AG09309 (cell line): ENCODE measurements around the gene FAM174B.

Source experiments
- DNase-seq: peaks from one replicate; pipeline ENCODE4 v3.0.0-alpha.2; 2010; ENCODE audit warnings: low read depth
- H3K4me3 ChIP-seq: 2 replicates; pipeline ENCODE4 v1.5.1; 2011; ENCODE audit warnings: mild to moderate bottlenecking, low read depth, low read length, moderate library complexity; ENCODE audit not compliant: control insufficient read depth
- TF ChIP-seq, protein P1 (sequence below): IDR thresholded peaks from 2 replicates; pipeline ENCODE4 v1.5.1; 2011; ENCODE audit warnings: mild to moderate bottlenecking, low read depth, low read length, inconsistent platforms; ENCODE audit not compliant: insufficient read depth, control insufficient read depth; ENCODE audit errors: missing control alignments

FAM174B gene

DNA sequence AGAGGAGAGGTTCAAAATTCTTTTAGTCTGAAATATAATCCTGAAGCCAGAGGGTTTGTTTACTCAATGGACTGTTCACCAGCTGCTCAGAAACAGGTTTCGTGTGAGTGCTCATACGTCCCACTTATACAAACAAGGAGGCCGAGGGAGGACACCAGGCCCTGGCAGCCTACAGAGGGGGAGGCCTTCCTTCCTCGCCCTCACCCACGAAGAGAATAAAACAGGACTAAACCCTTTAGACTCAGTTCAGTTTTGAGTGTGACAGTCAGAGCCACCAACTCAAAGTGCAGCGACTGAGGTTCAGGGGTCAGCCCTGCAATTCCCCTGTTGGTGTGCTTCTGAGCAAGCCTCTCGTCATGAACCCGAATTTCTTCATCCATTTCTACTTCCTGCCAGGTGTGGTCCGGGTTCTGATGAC, 17.3 kb downstream of the FAM174B start:
- TF ChIP-seq, protein P1, sequence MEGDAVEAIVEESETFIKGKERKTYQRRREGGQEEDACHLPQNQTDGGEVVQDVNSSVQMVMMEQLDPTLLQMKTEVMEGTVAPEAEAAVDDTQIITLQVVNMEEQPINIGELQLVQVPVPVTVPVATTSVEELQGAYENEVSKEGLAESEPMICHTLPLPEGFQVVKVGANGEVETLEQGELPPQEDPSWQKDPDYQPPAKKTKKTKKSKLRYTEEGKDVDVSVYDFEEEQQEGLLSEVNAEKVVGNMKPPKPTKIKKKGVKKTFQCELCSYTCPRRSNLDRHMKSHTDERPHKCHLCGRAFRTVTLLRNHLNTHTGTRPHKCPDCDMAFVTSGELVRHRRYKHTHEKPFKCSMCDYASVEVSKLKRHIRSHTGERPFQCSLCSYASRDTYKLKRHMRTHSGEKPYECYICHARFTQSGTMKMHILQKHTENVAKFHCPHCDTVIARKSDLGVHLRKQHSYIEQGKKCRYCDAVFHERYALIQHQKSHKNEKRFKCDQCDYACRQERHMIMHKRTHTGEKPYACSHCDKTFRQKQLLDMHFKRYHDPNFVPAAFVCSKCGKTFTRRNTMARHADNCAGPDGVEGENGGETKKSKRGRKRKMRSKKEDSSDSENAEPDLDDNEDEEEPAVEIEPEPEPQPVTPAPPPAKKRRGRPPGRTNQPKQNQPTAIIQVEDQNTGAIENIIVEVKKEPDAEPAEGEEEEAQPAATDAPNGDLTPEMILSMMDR, result no peak
- DNase-seq, result no peak

DNA sequence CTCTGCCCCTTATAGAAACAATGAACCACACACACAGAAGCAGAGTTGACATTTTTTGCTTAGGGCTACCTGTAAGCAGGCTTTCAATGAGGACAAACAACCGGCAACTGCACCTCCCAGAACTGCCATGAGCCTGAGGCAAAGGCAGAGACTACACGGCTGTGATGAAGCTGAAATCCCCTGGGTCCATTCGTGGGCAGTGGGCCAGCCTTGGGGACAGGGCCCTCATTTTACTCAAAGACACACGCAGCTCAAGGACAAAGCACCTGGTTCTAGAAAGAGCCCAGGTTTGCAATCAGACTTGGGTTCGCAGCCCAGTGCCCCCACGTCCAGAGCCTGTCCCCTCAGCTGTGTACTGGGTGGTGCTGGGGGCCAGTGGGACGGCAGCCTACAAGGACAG, 17.9 kb downstream of the FAM174B start:
- no peak overlapping the region for H3K4me3 ChIP-seq
- no peak for DNase-seq

More for the DNA sequence above, 17.3 kb downstream of the FAM174B start:
- H3K4me3 ChIP-seq, result no peak overlapping the region

DNA sequence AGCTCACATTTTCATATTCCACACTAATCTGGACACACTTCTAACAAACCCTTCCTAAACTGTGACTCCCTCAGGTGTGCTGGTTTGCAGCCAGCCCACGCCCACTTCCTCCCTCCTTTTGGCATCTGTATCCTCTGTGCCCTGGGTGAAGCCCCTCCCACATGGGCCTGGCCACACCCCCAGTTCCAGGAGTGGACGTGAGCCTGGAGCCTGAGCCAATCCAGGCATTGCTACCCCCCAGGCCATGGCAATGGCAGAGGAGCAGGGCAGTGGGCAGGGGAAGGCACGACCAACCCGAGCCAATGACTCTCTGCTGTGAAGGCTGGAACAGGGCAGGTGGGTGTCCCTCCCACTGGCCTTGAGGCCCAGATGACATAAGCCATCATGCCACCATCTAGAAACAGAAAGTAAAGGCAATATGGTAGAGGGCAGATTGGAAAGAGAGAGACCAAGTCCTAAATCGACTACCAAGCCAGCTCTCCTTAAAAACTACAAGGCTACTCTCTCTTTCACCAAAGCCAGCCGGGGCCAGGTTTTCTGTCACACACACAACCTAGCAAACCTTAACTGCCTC, 18.6 kb downstream of the FAM174B start:
- no peak for DNase-seq
- TF ChIP-seq, protein P1, result no peak
- H3K4me3 ChIP-seq, result no peak overlapping the region

More for the DNA sequence above, 17.9 kb downstream of the FAM174B start:
- TF ChIP-seq, protein P1, result no peak

DNA sequence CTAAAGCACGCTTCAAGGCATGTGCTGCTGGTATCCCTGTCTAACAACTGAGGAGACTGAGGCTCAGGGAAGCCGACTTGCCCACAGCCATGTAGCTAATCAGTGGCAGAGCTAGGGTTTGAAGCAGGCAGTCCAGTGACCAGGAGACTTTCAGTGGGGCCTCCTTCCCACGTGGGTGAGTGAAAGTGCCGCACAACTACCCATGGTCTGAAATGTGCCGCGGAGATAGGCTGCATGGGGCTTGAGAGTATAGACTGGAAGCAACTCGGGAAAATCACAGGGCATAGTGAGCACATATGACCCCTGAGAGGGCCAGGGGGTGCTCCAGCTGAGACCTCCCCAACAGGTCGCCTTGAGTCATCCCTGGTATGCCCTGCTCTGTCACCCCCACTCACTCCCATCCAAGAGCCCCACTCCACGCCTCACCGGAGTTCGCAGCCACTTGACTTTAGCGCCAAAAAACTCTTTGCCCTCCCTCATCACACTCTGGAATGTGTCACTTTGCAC, 19.1 kb downstream of the FAM174B start:
- DNase-seq, result no peak
- H3K4me3 ChIP-seq, result no peak overlapping the region
- TF ChIP-seq, protein P1, result no peak

DNA sequence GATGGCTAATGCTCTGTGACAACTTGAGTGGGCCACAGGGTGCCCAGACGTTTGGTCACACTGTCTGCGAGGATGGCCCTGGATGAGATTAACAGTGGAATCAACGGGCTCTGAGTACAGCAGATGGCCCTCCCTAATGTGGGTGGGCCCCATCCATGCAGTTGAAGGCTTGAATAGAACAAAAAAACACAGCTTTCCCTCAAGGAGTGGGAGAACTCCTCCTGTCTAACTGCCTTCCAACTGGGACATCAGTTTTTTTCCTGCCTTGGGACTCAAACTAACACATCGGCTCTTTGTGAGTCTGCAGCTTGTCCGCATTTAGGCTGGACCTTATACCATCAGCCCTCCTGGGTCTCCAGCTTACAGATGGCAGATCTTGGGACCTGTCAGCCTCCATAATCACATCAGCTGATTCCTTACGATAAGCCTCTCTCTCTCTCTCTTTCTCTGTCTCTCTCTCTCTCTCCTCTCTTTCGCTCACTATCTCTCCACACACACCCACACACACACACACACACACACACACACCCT, 20.8 kb downstream of the FAM174B start:
- TF ChIP-seq, protein P1, result no peak
- DNase-seq, result no peak
- no peak overlapping the region for H3K4me3 ChIP-seq

DNA sequence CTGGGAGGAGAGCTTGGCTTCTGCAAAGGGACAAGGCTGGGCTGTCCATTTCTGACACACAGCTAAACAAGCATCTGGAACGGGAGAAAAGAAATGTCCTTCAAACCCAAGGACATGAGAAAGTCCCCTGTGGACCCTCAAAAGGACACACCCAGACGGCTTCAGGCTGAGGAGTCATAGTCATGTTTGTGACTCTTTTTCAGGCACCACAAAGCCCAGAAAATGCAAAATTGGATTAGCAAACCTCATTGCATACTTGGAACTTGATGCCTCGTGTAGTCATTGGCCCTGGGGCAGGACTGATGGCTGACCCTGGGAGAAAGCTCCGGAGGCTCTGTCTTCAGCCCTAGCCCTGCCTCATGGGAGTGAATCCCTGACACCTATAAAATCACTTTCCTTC, 21.5 kb downstream of the FAM174B start:
- TF ChIP-seq, protein P1, result no peak
- H3K4me3 ChIP-seq, result no peak overlapping the region
- DNase-seq, result no peak

DNA sequence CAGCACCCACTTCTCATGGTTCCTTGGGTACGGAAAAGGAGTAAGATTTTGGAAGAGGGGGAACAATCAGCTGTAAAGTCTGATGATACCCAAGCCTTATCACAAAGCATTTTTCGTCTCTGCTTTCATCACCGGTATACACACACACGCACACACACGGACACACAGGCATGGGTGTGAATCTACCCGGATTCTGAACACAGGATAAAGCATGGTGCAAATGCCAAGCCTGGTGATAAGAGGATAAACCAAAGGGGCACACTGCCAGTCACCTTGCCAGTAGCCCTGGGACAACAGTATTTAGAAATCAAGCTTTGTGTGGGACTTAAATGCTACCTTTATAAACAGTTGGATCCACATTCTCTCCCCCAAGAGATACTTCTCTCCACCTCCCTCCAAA, 22.2 kb downstream of the FAM174B start:
- TF ChIP-seq, protein P1, result no peak
- DNase-seq, result no peak
- H3K4me3 ChIP-seq, result no peak overlapping the region
